Iris pigment epithelial cell (primary cell): Measurements from ENCODE around the gene NAPB.
"Not testable (repeated sequence)": the region's sequence is repeated elsewhere in the genome, so short reads cannot be mapped to it uniquely, and the experiment has no call there.

Source experiments
- DNase-seq: peaks from one replicate; pipeline ENCODE4 v3.0.0-alpha.2; 2011; ENCODE audit warnings: low read depth

Gene NAPB

GRCh38 chr20:23420943-23421931 lies at the start of gene NAPB:
Gene NAPB, minus strand, starts transcription at chr20:23421488. Its CDS starts 86 bp downstream, at chr20:23421402.
- peak; percentile 94 for DNase-seq

- DNase-seq: not testable (repeated sequence)
Measured at GRCh38 chr20:23466961-23467360, 45.7 kb upstream of the NAPB start.

GRCh38 chr20:23461180-23461579 lies 39.9 kb upstream of the NAPB start:
- no peak for DNase-seq

GRCh38 chr20:23459461-23460150 lies 38.3 kb upstream of the NAPB start:
- no peak for DNase-seq

- no peak for DNase-seq
Measured at GRCh38 chr20:23456873-23457272, 35.6 kb upstream of the NAPB start.

- DNase-seq: no peak
Measured at GRCh38 chr20:23456409-23456808, 35.1 kb upstream of the NAPB start.

GRCh38 chr20:23455639-23456038 lies 34.4 kb upstream of the NAPB start:
- no peak for DNase-seq

- DNase-seq: no peak
Measured at GRCh38 chr20:23454816-23455215, 33.5 kb upstream of the NAPB start.

GRCh38 chr20:23453549-23454543 lies 32.6 kb upstream of the NAPB start:
- no peak for DNase-seq

GRCh38 chr20:23452776-23453175 lies 31.5 kb upstream of the NAPB start, which contains the start of gene CST11:
Gene CST11, minus strand, starts transcription at chr20:23452876. Its CDS starts 65 bp downstream, at chr20:23452811.
- DNase-seq: no peak

GRCh38 chr20:23451956-23452487 lies 30.7 kb upstream of the NAPB start:
- DNase-seq: no peak

- no peak for DNase-seq
Measured at GRCh38 chr20:23450877-23451276, 29.6 kb upstream of the NAPB start.

GRCh38 chr20:23449421-23449820 lies 28.1 kb upstream of the NAPB start:
- peak; percentile 37 for DNase-seq

- DNase-seq: no peak
Measured at GRCh38 chr20:23448167-23448566, 26.9 kb upstream of the NAPB start.

- DNase-seq: peak; percentile 49
Measured at GRCh38 chr20:23446505-23446904, 25.2 kb upstream of the NAPB start.

- DNase-seq: peak; percentile 81
Measured at GRCh38 chr20:23445596-23446217, 24.4 kb upstream of the NAPB start.

- no peak for DNase-seq
Measured at GRCh38 chr20:23444859-23445258, 23.6 kb upstream of the NAPB start.

- DNase-seq: no peak
Measured at GRCh38 chr20:23442436-23442835, 21.1 kb upstream of the NAPB start.

GRCh38 chr20:23441850-23442313 lies 20.6 kb upstream of the NAPB start:
- DNase-seq: peak; percentile 69

- no peak for DNase-seq
Measured at GRCh38 chr20:23440004-23440403, 18.7 kb upstream of the NAPB start.

GRCh38 chr20:23438661-23439060 lies 17.4 kb upstream of the NAPB start:
- no peak for DNase-seq
